IMR-90 (cell line): ENCODE results near the gene SCGB1C2. TPM values are rescaled to one million over a fixed set of nuclear protein-coding genes. Genes with fewer than 3 reads are reported as not detected.

Source experiments
- ATAC-seq: fragments of 200-7000 bp; cut with Tn5 transposase; 2 replicates; pipeline ENCODE4 v1.9.1; 2020; ENCODE audit warnings: low read depth, mild to moderate bottlenecking, moderate library complexity
- BruUV-seq: library from RNA; stranded (reverse); fragments of 400-500 nt; replicated peaks from 2 replicates; lab custom pipeline; 2021; lab: Mats Ljungman, UMichigan
- CTCF ChIA-PET: fragments of 300-600 bp; formaldehyde crosslinking; extraction: SDS; loops from one replicate; lab custom pipeline; 2021; ENCODE audit warnings: antibody characterized with exemption; lab: Yijun Ruan, JAX
- POLR2A ChIA-PET: fragments of 300-600 bp; sonication (Branson Sonifier 250); formaldehyde crosslinking; loops from one replicate; lab custom pipeline; 2022; ENCODE audit warnings: antibody characterized with exemption; ENCODE audit not compliant: unreplicated experiment; lab: Charles Lee
- DNase-seq: peaks from one replicate; pipeline ENCODE4 v3.0.0; 2013
- H2AFZ ChIP-seq: replicated peaks from 2 replicates; pipeline ENCODE3; 2013; ENCODE audit warnings: low read length, mild to moderate bottlenecking; ENCODE audit not compliant: poor library complexity
- H2AK5ac ChIP-seq: 2 replicates; pipeline ENCODE4 v1.6.1; 2013; ENCODE audit warnings: low read depth, low read length, inconsistent platforms
- H2AK9ac ChIP-seq: replicated peaks from 2 replicates; pipeline ENCODE3; 2013; ENCODE audit warnings: mild to moderate bottlenecking, low read depth, low read length, moderate library complexity; ENCODE audit not compliant: poor library complexity
- H2BK120ac ChIP-seq: 2 replicates; pipeline ENCODE4 v1.6.1; 2013; ENCODE audit warnings: low read depth, low read length, inconsistent platforms
- H2BK15ac ChIP-seq: 3 replicates; pipeline ENCODE4 v1.6.1; 2013; ENCODE audit warnings: low read depth, low read length, inconsistent platforms
- H2BK20ac ChIP-seq: 2 replicates; pipeline ENCODE4 v1.6.1; 2013; ENCODE audit warnings: low read depth, mild to moderate bottlenecking, inconsistent platforms, low read length, moderate library complexity
- H2BK5ac ChIP-seq: 2 replicates; pipeline ENCODE4 v1.6.1; 2013; ENCODE audit warnings: mild to moderate bottlenecking, low read depth, low read length, inconsistent platforms; ENCODE audit not compliant: poor library complexity, severe bottlenecking
- H3K14ac ChIP-seq: replicated peaks from 2 replicates; pipeline ENCODE4 v1.6.1; 2013; ENCODE audit warnings: low read depth, low read length, inconsistent platforms
- H3K18ac ChIP-seq: 2 replicates; pipeline ENCODE4 v1.6.1; 2013; ENCODE audit warnings: low read depth, low read length, control low read depth
- H3K23ac ChIP-seq: 2 replicates; pipeline ENCODE4 v1.6.1; 2013; ENCODE audit warnings: low read depth, low read length, inconsistent platforms
- H3K27ac ChIP-seq: 2 replicates; pipeline ENCODE4 v1.5.1; 2013; ENCODE audit warnings: mild to moderate bottlenecking, control low read depth, low read length; ENCODE audit not compliant: insufficient read depth
- H3K27me3 ChIP-seq: 2 replicates; pipeline ENCODE4 v1.6.1; 2013; ENCODE audit warnings: low read length; ENCODE audit not compliant: control insufficient read depth, insufficient read depth
- H3K36me3 ChIP-seq: 2 replicates; pipeline ENCODE4 v1.6.1; 2013; ENCODE audit warnings: low read length, mixed read lengths; ENCODE audit not compliant: control insufficient read depth, insufficient read depth
- H3K4ac ChIP-seq: 2 replicates; pipeline ENCODE4 v1.6.1; 2013; ENCODE audit warnings: low read depth, low read length, inconsistent platforms
- H3K4me1 ChIP-seq: 2 replicates; pipeline ENCODE4 v1.6.1; 2013; ENCODE audit warnings: low read length, mixed read lengths; ENCODE audit not compliant: control insufficient read depth, insufficient read depth
- H3K4me2 ChIP-seq: 2 replicates; pipeline ENCODE4 v1.6.1; 2013; ENCODE audit warnings: low read depth, mild to moderate bottlenecking, control low read depth, low read length, moderate library complexity
- H3K4me3 ChIP-seq: 2 replicates; pipeline ENCODE4 v1.5.1; 2013; ENCODE audit warnings: low read depth, mild to moderate bottlenecking, control low read depth, low read length, moderate library complexity; ENCODE audit not compliant: insufficient read depth
- H3K56ac ChIP-seq: 2 replicates; pipeline ENCODE4 v1.6.1; 2013; ENCODE audit warnings: low read length, inconsistent platforms; ENCODE audit not compliant: insufficient read depth; ENCODE audit errors: extremely low read depth
- H3K79me1 ChIP-seq, 2 experiments: 2 replicates each; pipeline ENCODE4 v1.6.1; 2013; ENCODE audit warnings: low read length in 2 of 2, inconsistent platforms in 1 of 2, low read depth in 1 of 2
- H3K9ac ChIP-seq: 2 replicates; pipeline ENCODE4 v1.6.1; 2013; ENCODE audit warnings: low read depth, low read length, control low read depth
- H3K9me1 ChIP-seq: 2 replicates; pipeline ENCODE4 v1.6.1; 2013; ENCODE audit warnings: low read length, inconsistent platforms; ENCODE audit not compliant: insufficient read depth
- H3K9me3 ChIP-seq: 2 replicates; pipeline ENCODE4 v1.6.1; 2013; ENCODE audit warnings: low read length; ENCODE audit not compliant: control insufficient read depth, insufficient read depth
- H4K20me1 ChIP-seq: 2 replicates; pipeline ENCODE4 v1.6.1; 2013; ENCODE audit warnings: low read length, inconsistent platforms; ENCODE audit not compliant: insufficient read depth
- H4K5ac ChIP-seq: 2 replicates; pipeline ENCODE4 v1.6.1; 2013; ENCODE audit warnings: mild to moderate bottlenecking, low read depth, low read length, control low read depth
- H4K8ac ChIP-seq, 2 experiments: 2 replicates each; pipeline ENCODE4 v1.6.1; 2013; ENCODE audit warnings: low read depth in 2 of 2, low read length in 2 of 2, control low read depth in 1 of 2, inconsistent platforms in 1 of 2
- H4K91ac ChIP-seq: 2 replicates; pipeline ENCODE4 v1.6.1; 2013; ENCODE audit warnings: low read depth, low read length, inconsistent platforms; ENCODE audit not compliant: insufficient read depth
- BHLHE40 ChIP-seq: fragments of 150-350 bp; IDR thresholded peaks from 2 replicates; pipeline ENCODE4 v1.6.1; 2016; ENCODE audit warnings: mild to moderate bottlenecking, low read depth, low read length
- CEBPB ChIP-seq: IDR thresholded peaks from 2 replicates; pipeline ENCODE4 v1.6.1; 2012; ENCODE audit warnings: low read depth, low read length, improper control_type of control experiment
- CHD1 ChIP-seq: IDR thresholded peaks from 2 replicates; pipeline ENCODE4 v1.6.1; 2012; ENCODE audit warnings: low read depth, low read length, improper control_type of control experiment
- CTCF ChIP-seq: conservative IDR thresholded peaks from 2 replicates; pipeline ENCODE4 v1.5.1; 2012; ENCODE audit warnings: mild to moderate bottlenecking, low read depth, low read length, improper control_type of control experiment
- ELK1 ChIP-seq: fragments of 150-350 bp; IDR thresholded peaks from 2 replicates; pipeline ENCODE4 v1.6.1; 2016; ENCODE audit warnings: low read depth, mild to moderate bottlenecking, low read length, moderate library complexity, borderline replicate concordance
- FOS ChIP-seq: fragments of 150-350 bp; IDR thresholded peaks from 2 replicates; pipeline ENCODE4 v1.6.1; 2016; ENCODE audit warnings: low read depth, low read length
- MAFK ChIP-seq: IDR thresholded peaks from 2 replicates; pipeline ENCODE4 v1.6.1; 2012; ENCODE audit warnings: low read depth, low read length, improper control_type of control experiment
- MAZ ChIP-seq: IDR thresholded peaks from 2 replicates; pipeline ENCODE4 v1.6.1; 2012; ENCODE audit warnings: low read depth, mild to moderate bottlenecking, low read length, improper control_type of control experiment, moderate library complexity, borderline replicate concordance
- MXI1 ChIP-seq: IDR thresholded peaks from 2 replicates; pipeline ENCODE4 v1.6.1; 2012; ENCODE audit warnings: low read depth, mild to moderate bottlenecking, low read length, moderate library complexity, borderline replicate concordance
- NFE2L2 ChIP-seq: fragments of 150-350 bp; IDR thresholded peaks from 2 replicates; pipeline ENCODE4 v1.6.1; 2016; ENCODE audit warnings: low read depth, mild to moderate bottlenecking, low read length
- POLR2A ChIP-seq: IDR thresholded peaks from 2 replicates; pipeline ENCODE4 v1.6.1; 2012; ENCODE audit warnings: mild to moderate bottlenecking, low read depth, low read length
- RAD21 ChIP-seq: IDR thresholded peaks from 2 replicates; pipeline ENCODE4 v1.6.1; 2012; ENCODE audit warnings: low read length, improper control_type of control experiment
- RCOR1 ChIP-seq: IDR thresholded peaks from 2 replicates; pipeline ENCODE4 v1.6.1; 2012; ENCODE audit warnings: mild to moderate bottlenecking, low read length, improper control_type of control experiment; ENCODE audit not compliant: insufficient replicate concordance
- RFX5 ChIP-seq: IDR thresholded peaks from 2 replicates; pipeline ENCODE4 v1.8.0; 2012; ENCODE audit warnings: low read depth, mild to moderate bottlenecking, low read length, moderate library complexity
- SMC3 ChIP-seq: fragments of 150-350 bp; IDR thresholded peaks from 2 replicates; pipeline ENCODE4 v1.6.1; 2016; ENCODE audit warnings: low read depth, mild to moderate bottlenecking, antibody characterized with exemption, low read length, moderate library complexity
- USF2 ChIP-seq: fragments of 150-350 bp; IDR thresholded peaks from 2 replicates; pipeline ENCODE4 v1.6.1; 2017; ENCODE audit warnings: mild to moderate bottlenecking, antibody characterized with exemption, low read length, low read depth
- WGBS, 2 experiments: methylation state at CpG; one replicate each; pipeline versions ENCODE4 v1.1.5 to v1.1.7; 2013; ENCODE audit warnings: missing lambda C conversion rate in 2 of 2; ENCODE audit not compliant: insufficient read length in 1 of 2; ENCODE audit errors: extremely low coverage in 2 of 2; 5-methylcytosine and 5-hydroxymethylcytosine counted together
- dilution Hi-C: fragments of 300-500 bp; cut with HindIII; formaldehyde crosslinking; loops from one replicate; pipeline ENCODE4 v1.14.3; 2018; ENCODE audit warnings: low sequenced_read_pairs; ENCODE audit not compliant: unreplicated experiment
- in situ Hi-C: fragments of 300-500 bp; cut with MboI; formaldehyde crosslinking; loops from 3 replicates; pipeline ENCODE4 v1.14.3; 2019; ENCODE audit warnings: low sequenced_read_pairs, inconsistent platforms, mixed read lengths
- intact Hi-C: fragments of 100-400 bp; cut with micrococcal nuclease; formaldehyde crosslinking; loops from 2 replicates; pipeline ENCODE4 v1.10.0; 2022
- polyA plus RNA-seq, 3 experiments: library from polyadenylated mRNA; depleted of rRNA; stranded (reverse); fragments of >200 nt; gene quantifications; 2 replicates each; pipeline ENCODE4 v1.2.3, GENCODE V29; 2012; ENCODE audit warnings: low replicate concordance in 1 of 3
- total RNA-seq: library from RNA; depleted of rRNA; stranded (reverse); fragments of >200 nt; gene quantifications from 2 replicates; pipeline ENCODE4 v1.2.3, GENCODE V29; 2012

The SCGB1C2 gene
- total and polyA plus RNA-seq, 2 of the 4 experiments (the other 2 are of a cell fraction), result not detected

GRCh38 chr17:161481-161880 is 24.1 kb downstream of the SCGB1C2 start:
- Histone ChIP-seq H2AK5ac (no peak overlapping the region), H3K4me1 (no peaks in the 10 kb centered on the region), H2BK15ac (no peak overlapping the region), H3K18ac (no peak overlapping the region), H2BK5ac (no peak overlapping the region), H3K4ac (no peak overlapping the region), H3K4me2 (no peak overlapping the region), H3K4me3 (no peak overlapping the region), H3K9ac (no peak overlapping the region), H4K5ac (no peak overlapping the region), H3K9me3 (no peaks in the 10 kb centered on the region), H3K56ac (no peak overlapping the region), H4K20me1 (no peaks in the 10 kb centered on the region; the same call in 1 of the 2 replicates), H2AK9ac (no peak overlapping the region), H3K14ac (no peak overlapping the region), H2BK20ac (no peak overlapping the region), H4K91ac (no peak overlapping the region), H2BK120ac (no peak overlapping the region), H3K36me3 (no peaks in the 10 kb centered on the region; the same call in 1 of the 2 replicates), H3K79me1 (no peaks in the 10 kb centered on the region), H3K9me1 (no peaks in the 10 kb centered on the region), H2AFZ (no peak overlapping the region), H3K23ac (no peak overlapping the region), H4K8ac (no peak overlapping the region), H3K27me3 (peaks cover 29% of the 10 kb centered on the region), H3K27ac (no peak overlapping the region)
- ChIA-PET POLR2A (no interaction called here), CTCF (no interaction called here)
- intact Hi-C loops, result no loop called here
- ATAC-seq (no peak), DNase-seq (no peak)
- WGBS, 2 experiments, result 63% methylated on average over 5 of the region's 10 CpGs; no CpG with 5 or more reads in 1 of the 2 experiments
- TF ChIP-seq CTCF (no peak), POLR2A (no peak), CHD1 (no peak), RFX5 (no peak), USF2 (no peak), RCOR1 (no peak), FOS (no peak), MXI1 (no peak), ELK1 (no peak), CEBPB (no peak), MAFK (no peak), BHLHE40 (no peak), NFE2L2 (no peak), MAZ (no peak), RAD21 (no peak), SMC3 (no peak)
- BruUV-seq, result no TSS peak
- dilution Hi-C loops, result no loop called here
- in situ Hi-C loops, result no loop called here
